ENCODE results near the gene PLEKHF1. TPM values are rescaled to one million over a fixed set of nuclear protein-coding genes. Genes with fewer than 3 reads are reported as not detected.
"Not testable (repeated sequence)": the region's sequence is repeated elsewhere in the genome, so short reads cannot be mapped to it uniquely, and the experiment has no call there.

PLEKHF1 gene
- polyA plus RNA-seq (2013, experiment 1 of 2; ENCODE audit: insufficient read length): 4.4 TPM
- 5.6 TPM for polyA plus RNA-seq (2013, experiment 2 of 2; ENCODE audit: insufficient read length)

DNA sequence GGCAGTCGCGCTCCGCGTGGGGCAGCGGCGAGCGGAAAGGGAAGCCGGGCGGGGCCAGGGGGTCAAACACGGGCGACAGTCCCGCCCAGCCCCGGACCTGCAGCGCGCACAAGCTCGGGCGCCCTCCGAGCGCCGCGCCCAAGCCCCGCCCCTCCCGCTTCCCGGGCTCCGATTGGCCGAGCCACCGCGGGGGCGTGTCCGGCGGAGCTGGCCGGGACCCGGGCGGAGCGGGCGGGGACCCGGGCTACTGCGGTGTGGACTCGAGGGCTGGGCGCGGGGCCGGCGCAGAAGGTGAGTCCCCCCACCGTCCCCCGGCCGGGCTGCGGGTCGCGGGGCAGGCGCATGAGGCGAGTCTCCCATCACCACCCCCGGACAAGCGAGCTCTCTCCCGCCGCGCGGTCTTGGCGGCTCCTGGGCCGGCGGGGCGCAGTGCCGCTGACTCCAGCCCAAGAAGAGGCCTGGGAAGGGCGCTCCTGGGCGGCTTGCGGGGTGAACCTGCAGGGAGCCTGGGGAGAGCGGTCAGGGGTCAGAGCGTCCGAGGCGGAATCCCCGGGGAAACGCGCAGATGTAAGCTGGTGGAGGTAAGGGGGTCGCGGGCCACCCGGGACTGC is at the start of gene PLEKHF1:
Gene PLEKHF1 (plus strand): TSS at position 247 of the 611 bp plus-strand sequence. CDS start 8,379 bp downstream, outside the sequence.
- DNase-seq: peak; percentile 61

DNA sequence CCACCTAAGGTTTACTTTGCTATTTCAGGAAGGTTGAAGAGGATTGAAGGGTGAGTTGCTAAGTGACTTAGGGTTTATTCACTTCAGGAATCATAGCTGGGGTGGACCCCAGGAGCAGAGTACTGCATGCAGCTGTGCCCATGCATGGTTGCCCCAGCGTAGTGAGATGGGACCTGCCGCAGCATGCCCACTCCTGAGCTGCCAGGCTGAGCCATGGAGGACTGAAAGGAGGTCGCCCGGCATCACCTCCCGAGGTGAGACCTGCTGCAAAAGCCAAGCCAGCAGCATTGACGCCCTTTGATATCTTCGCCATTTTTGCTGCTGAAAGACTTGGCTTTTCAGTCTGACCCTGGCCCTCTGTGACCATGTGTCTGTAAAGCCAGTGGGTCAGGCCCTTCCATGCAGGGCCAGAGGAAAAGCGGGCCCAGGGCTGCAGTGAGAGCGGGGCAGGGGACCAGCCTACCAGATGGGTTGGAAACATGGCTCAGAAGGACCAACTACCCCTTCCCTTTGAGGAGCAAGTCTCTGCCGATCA is 49.3 kb upstream of the PLEKHF1 start:
- DNase-seq: no peak

GRCh38 chr19:29616541-29616940 is 48.7 kb upstream of the PLEKHF1 start:
- no peak for DNase-seq

DNA sequence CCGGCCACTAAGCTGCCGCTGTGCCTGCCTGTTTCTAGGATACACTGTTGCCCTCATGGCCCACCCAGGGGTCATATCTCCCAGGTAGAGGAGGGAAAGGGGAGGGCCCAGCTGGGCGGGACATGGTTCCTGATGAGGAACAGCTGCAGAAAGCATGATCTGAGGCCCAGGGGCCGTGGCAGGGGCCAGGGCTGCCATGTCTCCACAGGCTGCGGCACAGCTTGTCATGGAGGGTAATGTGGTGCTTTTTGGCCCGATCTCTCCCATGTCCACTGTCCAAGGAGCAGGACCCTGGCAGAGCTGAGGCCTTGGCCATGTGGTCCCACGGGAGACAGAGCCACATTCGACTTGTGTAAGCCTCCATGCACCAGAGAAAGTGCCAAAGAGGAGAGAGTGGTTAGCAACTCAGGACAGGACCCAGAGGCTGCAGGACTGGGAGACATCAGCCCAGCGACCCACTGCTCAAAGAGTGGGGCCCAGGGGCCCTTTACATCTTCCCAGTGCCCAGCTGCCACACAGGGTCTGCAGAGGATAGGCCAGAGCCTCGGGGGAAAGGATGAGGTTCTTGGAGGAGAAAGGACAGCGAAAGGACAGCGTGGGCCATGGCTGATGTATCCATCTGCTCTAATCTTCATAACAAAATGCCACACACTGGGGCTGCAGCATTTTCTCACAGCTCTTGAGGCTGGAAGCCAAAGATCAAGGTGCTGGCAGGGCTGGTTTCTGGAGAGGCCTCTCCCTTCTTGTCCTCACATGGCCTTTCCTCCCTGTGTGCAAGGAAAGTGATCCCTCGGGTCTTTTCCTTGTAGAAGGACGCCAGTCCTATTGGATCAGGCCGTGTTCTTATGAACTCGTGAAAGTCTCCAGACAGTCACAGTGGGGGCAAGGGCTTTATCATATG is 47.6 kb upstream of the PLEKHF1 start:
- no peak for DNase-seq

DNA sequence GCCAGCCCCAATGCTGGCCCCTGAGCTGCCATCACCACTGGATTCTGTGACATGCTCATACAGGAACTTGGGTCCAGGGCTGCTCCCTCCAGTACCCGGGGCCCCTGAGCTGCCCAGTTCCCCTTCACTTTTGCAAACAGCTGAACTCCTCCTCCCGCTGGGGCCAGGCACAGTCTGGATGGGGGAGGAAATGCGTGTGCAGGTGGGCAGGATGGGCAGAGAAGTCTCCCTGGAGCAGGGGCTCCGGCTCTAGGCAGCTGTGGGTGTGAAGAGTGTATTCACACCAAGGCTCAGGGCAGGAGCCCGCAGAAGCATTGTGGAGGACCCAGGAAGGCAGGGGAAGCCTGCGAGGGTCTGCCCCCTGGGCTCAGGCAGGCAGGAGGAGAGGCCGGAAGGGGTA is 46.8 kb upstream of the PLEKHF1 start:
- DNase-seq: no peak

- no peak for DNase-seq
These were observed 46.4 kb upstream of the PLEKHF1 start for GRCh38 chr19:29618871-29619270.

- no peak for DNase-seq
These were observed 44.3 kb upstream of the PLEKHF1 start for GRCh38 chr19:29620931-29621351.

DNA sequence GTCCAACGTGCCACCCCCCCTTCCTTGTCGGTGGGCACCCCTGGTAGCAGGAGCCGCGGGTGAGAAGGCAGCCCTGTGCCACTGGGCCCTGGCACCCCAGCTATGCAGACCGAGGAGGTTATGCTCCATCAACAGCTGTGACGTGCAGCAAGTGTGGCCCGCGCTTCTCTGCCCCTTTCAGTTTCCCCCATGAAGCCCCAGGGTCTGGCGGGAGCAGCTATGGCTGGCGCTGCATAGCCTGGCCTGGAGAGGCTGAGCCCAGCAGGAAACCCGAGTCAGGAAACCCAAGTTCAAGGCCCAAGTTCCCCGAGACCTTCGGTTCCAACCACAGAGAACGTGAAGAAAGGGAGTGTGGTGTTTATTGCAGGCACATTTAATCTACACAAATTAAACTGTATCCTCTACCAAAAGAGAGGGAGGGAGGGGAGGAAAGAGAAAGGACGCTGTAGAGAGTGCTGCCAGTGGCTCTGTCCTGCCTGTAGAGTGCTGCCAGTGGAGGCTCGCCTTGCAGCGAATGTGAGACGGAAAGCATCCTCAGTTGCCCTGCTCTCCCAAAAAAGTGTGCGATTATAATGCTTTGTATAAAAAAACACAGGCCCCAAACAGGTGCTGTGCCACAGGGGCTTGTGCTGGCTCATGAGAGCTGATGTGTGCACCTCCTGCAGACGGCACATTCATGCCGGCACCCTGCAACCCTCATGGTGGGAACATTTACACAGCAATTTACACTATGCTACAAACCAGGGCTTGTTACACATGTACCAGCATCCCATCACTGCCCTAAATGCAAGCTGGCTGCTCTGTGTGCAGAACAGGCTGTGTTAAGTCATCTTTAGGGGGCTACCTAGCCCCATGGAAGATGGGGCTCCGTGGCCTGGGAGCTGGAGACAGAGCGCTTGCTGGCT is 42.8 kb upstream of the PLEKHF1 start:
- DNase-seq: no peak

GRCh38 chr19:29623726-29624488 is 41.4 kb upstream of the PLEKHF1 start:
- no peak for DNase-seq

DNA sequence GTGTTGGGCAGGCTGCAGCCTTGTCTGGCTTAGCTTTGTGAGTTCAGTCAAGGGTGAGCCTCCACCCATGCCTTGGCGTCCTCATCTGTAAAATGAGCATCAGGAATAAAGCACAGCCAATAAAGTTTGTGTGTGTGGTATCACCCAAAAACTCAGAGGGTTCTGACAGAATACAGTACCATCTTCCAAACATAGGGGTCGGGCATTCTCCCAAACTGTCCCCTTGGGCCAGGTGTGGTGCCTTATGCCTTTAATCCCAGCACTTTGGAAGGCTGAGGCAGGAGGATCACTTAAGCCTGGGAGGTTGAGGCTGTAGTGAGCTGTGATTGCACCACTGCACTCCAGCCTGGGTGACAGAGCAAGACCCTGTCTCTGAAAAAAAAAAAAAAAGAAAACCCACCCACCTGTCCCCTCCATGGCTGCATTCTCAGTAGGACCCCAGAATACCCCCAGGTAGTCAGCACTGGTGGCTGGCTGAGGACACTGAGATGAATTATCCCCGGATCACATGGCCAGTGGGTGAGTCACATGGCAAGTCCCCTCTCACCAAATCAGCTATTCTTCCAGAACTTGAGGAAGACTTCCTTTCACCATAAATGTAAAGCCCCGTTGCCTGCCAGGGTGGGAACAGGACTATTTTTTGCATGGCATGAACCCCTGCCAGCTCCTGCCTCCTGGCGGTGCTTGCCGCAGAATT is 40.6 kb upstream of the PLEKHF1 start:
- no peak for DNase-seq

DNA sequence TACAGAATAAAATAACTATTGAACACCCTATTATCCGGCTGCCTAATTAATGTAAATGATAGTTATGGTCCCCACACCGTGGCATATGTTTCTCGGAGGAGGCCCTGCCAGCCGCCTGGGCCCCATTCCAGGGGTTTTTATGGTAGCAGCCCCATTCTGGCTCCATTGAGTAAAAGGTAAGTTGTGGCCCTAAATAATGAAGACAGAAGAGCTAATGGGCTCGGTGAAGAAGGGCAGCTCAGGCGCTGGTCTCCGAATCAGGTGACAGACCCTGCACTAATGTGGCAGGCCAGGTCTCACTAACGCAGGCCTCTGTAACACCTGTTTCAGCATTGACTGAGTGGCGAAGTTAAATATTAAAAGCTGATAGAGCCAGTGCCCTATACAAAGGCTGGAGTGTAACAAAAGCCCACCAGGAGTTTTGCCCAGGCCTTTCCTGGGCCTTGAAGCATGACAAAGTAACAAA is 40.0 kb upstream of the PLEKHF1 start:
- no peak for DNase-seq

DNA sequence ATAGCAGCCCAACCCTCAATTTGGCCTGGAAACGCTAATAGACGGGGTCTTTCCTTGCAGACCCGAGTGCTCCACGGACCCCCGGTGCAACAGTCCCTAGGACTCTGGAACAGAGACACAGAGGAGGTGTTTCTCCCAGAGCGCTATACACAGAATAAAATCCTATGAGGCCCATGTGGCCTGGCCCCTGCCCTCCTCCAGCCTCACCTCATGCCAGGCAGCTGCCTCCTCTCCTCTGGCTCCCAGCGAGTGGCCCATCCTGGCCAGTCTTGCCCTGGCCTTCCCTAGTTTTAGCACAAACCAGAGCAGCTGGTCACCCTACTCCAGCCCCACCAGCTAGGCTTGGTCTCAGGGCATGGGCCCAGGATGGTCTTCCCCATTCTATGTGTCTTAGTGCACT is 38.9 kb upstream of the PLEKHF1 start:
- no peak for DNase-seq

DNA sequence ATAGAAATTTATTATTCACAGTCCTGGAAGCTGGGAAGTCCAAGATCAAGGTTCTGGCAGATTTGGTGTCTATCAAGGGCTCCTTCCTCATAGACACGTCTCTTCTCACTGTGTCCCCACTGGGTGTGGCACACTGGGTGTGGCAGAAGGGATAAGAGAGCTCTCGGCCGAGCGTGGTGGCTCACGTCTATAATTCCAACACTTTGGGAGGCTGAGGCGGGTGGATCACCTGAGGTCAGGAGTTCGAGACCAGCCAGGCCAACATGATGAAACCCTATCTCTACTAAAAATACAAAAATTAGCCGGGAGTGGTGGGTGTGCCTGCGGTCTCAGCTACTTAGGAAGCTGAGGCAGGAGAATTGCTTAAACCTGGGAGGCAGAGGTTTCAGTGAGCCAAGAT is 38.4 kb upstream of the PLEKHF1 start:
- not testable (repeated sequence) for DNase-seq

DNA sequence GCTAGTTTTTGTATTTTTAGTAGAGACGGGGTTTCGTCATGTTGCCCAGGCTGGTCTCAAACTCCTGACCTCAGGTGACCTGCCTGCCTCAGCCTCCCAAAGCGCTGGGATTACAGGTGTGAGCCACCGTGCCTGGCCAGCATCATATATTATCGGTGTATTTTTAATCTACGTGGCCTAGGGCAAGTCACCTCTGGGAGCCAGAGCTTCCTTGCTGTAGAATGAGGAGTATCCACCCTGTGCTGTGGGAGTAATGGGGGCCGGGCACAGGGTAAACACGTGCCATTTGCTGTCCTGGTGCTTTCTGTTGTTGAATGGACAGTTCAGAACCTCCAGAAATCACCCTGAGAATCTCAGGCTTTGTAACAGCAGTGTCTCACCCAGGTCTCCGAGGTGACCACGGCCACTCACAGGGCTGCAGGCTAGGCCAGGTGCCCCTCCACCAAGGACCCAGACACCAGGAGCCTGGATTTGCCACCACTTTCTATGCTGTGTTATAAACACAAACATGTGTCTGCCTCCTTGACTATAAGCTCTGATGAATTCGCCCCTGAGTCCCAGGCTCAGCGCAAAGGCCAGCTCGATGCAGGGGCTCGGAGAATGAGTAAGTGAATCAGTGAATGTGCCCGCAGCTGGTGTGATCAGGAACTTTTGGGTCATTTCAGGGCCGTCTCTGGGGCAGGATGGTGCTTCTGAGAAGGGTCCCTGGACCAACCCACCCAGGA is 36.4 kb upstream of the PLEKHF1 start:
- no peak for DNase-seq

DNA sequence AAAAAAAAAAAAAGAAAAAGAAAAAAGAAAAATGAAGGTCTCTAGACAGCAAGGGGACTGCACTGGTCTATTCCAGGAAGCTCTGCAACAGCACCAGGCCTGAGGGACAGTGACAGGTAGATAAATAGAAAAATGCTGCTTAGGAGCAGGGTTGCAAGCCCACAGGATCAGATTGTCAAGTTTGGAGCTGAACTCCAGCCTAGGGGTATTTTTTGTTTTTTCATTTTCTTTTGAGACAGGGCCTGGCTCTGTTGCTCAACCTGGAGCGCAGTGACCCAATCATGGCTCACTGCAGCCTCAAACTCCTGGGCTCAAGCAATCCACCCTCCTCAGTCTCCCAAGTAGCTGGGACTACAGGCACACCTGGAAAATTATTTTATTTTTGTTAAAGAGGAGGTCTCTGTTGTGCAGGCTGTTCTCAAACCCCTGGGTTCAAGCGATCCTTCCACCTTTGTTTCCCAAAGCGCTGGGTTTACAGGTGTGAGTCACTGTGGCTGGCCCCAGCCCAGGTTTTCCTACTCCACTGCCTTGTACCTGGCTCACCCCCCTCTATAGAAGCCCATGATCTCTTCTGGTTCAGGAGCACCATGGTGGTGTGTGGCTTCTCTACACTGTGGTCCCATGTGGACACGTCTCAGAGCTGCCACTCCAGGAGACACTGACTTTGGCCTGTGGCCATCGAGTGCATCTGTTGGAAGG is 35.3 kb upstream of the PLEKHF1 start:
- no peak for DNase-seq

DNA sequence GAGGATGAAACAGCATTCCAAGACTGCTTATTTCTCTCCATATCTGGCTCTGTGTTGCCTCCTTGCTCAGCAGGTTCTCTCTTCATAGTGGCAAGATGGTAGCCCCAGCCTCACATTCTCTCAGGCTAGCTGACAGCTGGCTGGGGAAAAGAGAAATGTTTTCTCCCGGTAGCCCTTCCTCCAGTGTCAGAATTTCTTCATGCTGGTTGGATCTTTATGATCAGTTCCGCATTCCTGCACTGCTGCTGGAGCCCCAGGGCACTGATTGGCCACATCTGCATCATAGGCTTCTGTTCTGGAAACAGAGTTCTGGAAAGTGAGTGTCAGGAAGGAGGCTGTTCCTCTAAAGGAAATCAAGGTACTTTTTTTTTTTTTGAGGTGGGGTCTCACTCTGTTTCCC is 34.6 kb upstream of the PLEKHF1 start:
- DNase-seq: no peak

GRCh38 chr19:29631450-29631849 is 33.8 kb upstream of the PLEKHF1 start:
- DNase-seq: no peak

DNA sequence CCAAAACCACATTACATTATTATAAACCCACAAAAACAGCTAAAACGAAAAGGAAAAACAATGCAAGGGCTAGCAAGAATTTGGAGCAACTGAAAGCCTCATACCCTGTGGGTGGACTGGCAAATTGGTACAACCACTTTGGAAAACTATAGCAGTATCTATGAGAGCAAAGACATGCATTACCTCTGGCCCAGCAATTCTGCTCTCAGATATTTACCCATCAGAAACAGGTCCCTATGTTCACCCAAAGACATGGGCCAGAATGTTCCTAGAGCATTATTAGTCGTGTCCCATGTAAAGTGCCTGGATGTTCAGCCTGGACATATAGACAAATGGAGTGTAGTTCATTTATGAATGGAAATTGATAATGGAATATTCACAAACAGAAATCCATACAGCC is 31.3 kb upstream of the PLEKHF1 start:
- no peak for DNase-seq

DNA sequence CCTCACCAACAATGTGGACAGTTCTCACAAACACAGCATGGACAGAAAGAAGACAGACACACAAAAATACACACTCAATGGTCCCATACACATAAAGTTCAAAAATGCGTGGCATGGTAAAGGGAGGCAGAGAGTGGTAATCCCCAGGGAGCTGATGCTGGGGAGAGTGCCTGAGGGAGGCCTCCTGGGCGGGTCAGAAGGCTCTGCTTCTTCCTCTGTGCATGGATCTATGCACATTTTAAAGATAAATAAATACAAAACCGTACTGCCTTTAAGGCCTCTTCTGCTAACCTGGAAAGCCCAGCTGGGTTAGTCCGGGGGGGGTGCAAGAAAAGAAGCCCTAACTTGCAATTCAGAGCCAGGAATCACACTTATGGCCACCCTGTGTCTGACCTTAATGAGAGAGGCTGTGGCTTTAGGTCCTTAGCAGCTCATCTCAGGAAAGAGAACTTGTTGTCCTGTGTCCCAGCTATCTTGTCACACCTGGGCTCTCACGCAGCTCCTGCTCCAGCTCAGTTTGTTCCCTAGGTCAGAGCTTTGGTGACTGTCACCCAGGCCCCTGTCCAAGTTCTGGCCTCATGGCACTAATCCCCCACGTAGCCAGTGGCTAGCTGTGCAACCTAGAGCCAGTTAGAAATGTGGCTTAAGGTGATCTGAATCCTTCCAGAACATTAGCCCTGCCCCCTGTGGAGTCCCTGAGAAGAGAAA is 30.7 kb upstream of the PLEKHF1 start:
- DNase-seq: no peak

Data from fibroblast of skin of abdomen (primary cell).